Kidney (tissue), 22 donors: ENCODE data around the gene CCAR1. TPM values are rescaled to one million over a fixed set of nuclear protein-coding genes. Genes with fewer than 3 reads are reported as not detected.

Experiments used
- DNase-seq, 5 donors: peaks; one replicate each; pipeline ENCODE4 v3.0.0-alpha.2; 2013 to 2020
- FAIRE-seq: peaks from 2 replicates; lab custom pipeline; 2012; peaks lifted over from hg19 to GRCh38; lab: Jason Lieb, UNC
- H3K27ac ChIP-seq, 2 donors: one replicate each; pipeline ENCODE4 v1.7.0; 2013; ENCODE audit warnings: low read depth in 2 of 2, low read length in 2 of 2, inconsistent platforms in 1 of 2
- H3K27me3 ChIP-seq: one replicate; pipeline ENCODE4 v1.7.1; 2013; ENCODE audit warnings: low read length, inconsistent platforms; ENCODE audit not compliant: control insufficient read depth, insufficient read depth
- H3K36me3 ChIP-seq, 3 donors: one replicate each; pipeline versions ENCODE4 v1.7.0 to v1.7.1; 2013; ENCODE audit warnings: low read length in 3 of 3, control low read depth in 1 of 3, inconsistent platforms in 1 of 3; ENCODE audit not compliant: insufficient read depth in 3 of 3, control insufficient read depth in 2 of 3
- H3K4me1 ChIP-seq, 3 donors: one replicate each; pipeline versions ENCODE4 v1.7.0 to v1.7.1; 2013; ENCODE audit warnings: low read length in 3 of 3, inconsistent platforms in 1 of 3, low read depth in 1 of 3; ENCODE audit not compliant: control insufficient read depth in 2 of 3, insufficient read depth in 2 of 3
- H3K4me3 ChIP-seq, 3 donors: one replicate each; pipeline versions ENCODE4 v1.7.0 to v1.8.1; 2013; ENCODE audit warnings: low read length in 3 of 3, control low read depth in 1 of 3, inconsistent platforms in 1 of 3
- H3K9ac ChIP-seq, 3 donors: one replicate each; pipeline versions ENCODE4 v1.7.0 to v1.7.1; 2013; ENCODE audit warnings: low read length in 3 of 3, control low read depth in 1 of 3, inconsistent platforms in 1 of 3
- H3K9me3 ChIP-seq, 3 donors: one replicate each; pipeline versions ENCODE4 v1.7.0 to v1.7.1; 2013; ENCODE audit warnings: low read length in 3 of 3, control low read depth in 1 of 3, inconsistent platforms in 1 of 3; ENCODE audit not compliant: control insufficient read depth in 2 of 3, insufficient read depth in 1 of 3
- intact Hi-C: fragments of 100-400 bp; cut with DNase I; formaldehyde crosslinking; loops from one replicate; pipeline ENCODE4 v1.11.1; 2022
- long read RNA-seq, 10 donors: library from polyadenylated mRNA in 1 of 10; unstranded in 1 of 10; transcript quantifications; one replicate each; pipeline ENCODE4 v2.0.0 and lab custom pipeline, GENCODE V29; 2021 to 2026
- polyA plus RNA-seq: library from polyadenylated mRNA; stranded (reverse); fragments of 350-450 nt; fragmentation: Illumina TruSeq; extraction: RNeasy Lipid Tissue Mini Kit (QIAGEN cat#74804); gene quantifications from one replicate; pipeline ENCODE4 v1.2.3, GENCODE V29; 2014; ENCODE audit warnings: low read depth, low replicate concordance; ENCODE audit not compliant: insufficient read depth
- total RNA-seq: library from RNA; stranded (reverse); fragmentation: NEBNext Ultra II Directional; extraction: Animal tissue kit (Norgen Biotek cat#: 25700); gene quantifications from one replicate; pipeline ENCODE4 v1.2.1, GENCODE V29; 2021
- TF ChIP-seq, protein P1 (sequence below): IDR thresholded peaks from 3 replicates; pipeline ENCODE4 v1.5.1; 2012; ENCODE audit warnings: mild to moderate bottlenecking, moderate library complexity, borderline replicate concordance; ENCODE audit not compliant: insufficient read depth; ENCODE audit errors: extremely low read depth
- donor health status: control.
- donor health status: control.
- donor health status: control.
- donor health status: control.
- donor health status: control.
- donor health status: DM: yes; HTN: yes; CAD: no.
- donor health status: Normal renal cell carcinoma (clear cell type).

CCAR1 gene
- 54.4 TPM for total RNA-seq
- 45.2 TPM for polyA plus RNA-seq
- long read RNA-seq, donor 1, partial matches to known transcripts = 45 of 49 reads
- long read RNA-seq, donor 1, other reads (novel, unspliced or antisense) = 0 of 49 reads
- long read RNA-seq, donor 2, transcript CCAR1-210 (3 exons, 701 nt) = major isoform, 5 of 104 reads
- long read RNA-seq, donor 2, partial matches to known transcripts = 98 of 104 reads
- long read RNA-seq, donor 2, other reads (novel, unspliced or antisense) = 0 of 104 reads
- long read RNA-seq, donor 3, transcript CCAR1-210 (3 exons, 701 nt) = major isoform, 5 of 99 reads
- long read RNA-seq, donor 3, partial matches to known transcripts = 94 of 99 reads
- long read RNA-seq, donor 3, other reads (novel, unspliced or antisense) = 0 of 99 reads
- long read RNA-seq, donor 4, full-length matches to known transcripts = 3 of 20 reads
- long read RNA-seq, donor 4, partial matches to known transcripts = 17 of 20 reads
- long read RNA-seq, donor 4, other reads (novel, unspliced or antisense) = 0 of 20 reads
- long read RNA-seq, donor 5 = 0 reads
- long read RNA-seq, donor 6, transcript CCAR1-210 (3 exons, 701 nt) = major isoform, 6 of 43 reads
- long read RNA-seq, donor 6, partial matches to known transcripts = 37 of 43 reads
- long read RNA-seq, donor 6, other reads (novel, unspliced or antisense) = 0 of 43 reads
- long read RNA-seq, donor 7, partial matches to known transcripts = 18 of 32 reads
- long read RNA-seq, donor 7, other reads (novel, unspliced or antisense) = 13 of 32 reads
- long read RNA-seq, donor 8, partial matches to known transcripts = 33 of 34 reads
- long read RNA-seq, donor 8, other reads (novel, unspliced or antisense) = 0 of 34 reads
- long read RNA-seq, donor 9, partial matches to known transcripts = 21 of 24 reads
- long read RNA-seq, donor 9, other reads (novel, unspliced or antisense) = 0 of 24 reads
- long read RNA-seq, donor 10, transcript CCAR1-210 (3 exons, 701 nt) = major isoform, 5 of 77 reads
- long read RNA-seq, donor 10, partial matches to known transcripts = 72 of 77 reads
- long read RNA-seq, donor 10, other reads (novel, unspliced or antisense) = 0 of 77 reads

DNA sequence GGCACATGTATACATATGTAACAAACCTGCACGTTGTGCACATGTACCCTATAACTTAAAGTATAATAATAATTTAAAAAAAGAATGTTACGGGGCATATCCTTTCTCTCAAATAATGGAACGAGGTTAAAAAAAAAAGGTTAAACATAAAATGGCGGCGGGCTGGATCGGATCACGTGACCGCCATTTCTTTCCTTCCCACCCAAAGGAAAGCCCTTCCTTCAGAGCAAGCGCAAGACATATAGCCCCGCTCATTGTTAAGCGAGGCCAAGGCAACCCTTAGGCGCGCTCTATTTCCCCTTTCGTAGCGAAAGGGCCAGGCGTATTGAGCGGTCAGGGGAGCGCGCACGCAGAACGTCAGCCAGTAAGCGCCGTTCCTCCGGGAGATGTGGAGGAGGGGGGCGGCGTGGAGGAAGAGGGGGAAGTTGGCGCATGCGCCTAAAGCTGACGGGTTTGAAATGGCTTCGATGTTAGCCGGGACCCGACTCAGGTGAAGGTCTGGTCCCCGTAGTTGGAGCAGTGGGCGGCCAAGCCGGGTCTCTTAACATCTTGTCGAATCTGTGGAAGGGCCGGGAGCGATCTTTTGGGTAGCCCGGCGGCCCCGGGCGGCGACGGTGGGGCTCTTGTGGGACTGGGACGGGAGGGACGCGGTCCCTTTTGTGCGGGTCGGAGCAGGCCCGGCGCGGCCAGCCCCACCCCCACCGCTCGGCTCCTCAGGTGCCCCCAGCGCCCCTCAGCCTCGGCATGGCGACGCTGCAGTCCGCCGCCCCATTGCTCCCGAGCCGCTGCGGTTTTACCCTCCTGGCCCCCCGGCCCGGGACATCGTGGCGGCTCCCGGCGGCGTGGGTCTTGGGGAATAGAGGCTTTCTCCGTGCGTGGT is at the start of gene CCAR1:
TSS of gene CCAR1 (plus strand) at position 447 of the 880 bp plus-strand sequence. CDS start 1,266 bp downstream, outside the sequence.
- H3K27ac ChIP-seq = peak within 1 kb of the TSS; percentile 95 to 97
- H3K9me3 ChIP-seq = no peaks in the 10 kb centered on the region
- TF ChIP-seq, protein P1, sequence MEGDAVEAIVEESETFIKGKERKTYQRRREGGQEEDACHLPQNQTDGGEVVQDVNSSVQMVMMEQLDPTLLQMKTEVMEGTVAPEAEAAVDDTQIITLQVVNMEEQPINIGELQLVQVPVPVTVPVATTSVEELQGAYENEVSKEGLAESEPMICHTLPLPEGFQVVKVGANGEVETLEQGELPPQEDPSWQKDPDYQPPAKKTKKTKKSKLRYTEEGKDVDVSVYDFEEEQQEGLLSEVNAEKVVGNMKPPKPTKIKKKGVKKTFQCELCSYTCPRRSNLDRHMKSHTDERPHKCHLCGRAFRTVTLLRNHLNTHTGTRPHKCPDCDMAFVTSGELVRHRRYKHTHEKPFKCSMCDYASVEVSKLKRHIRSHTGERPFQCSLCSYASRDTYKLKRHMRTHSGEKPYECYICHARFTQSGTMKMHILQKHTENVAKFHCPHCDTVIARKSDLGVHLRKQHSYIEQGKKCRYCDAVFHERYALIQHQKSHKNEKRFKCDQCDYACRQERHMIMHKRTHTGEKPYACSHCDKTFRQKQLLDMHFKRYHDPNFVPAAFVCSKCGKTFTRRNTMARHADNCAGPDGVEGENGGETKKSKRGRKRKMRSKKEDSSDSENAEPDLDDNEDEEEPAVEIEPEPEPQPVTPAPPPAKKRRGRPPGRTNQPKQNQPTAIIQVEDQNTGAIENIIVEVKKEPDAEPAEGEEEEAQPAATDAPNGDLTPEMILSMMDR = no peak
- intact Hi-C loops = no loop called here
- peak; percentile 66 for FAIRE-seq
- H3K4me3 ChIP-seq = peak within 1 kb of the TSS; percentile 76 to 77 (median 77)
- peak; percentile 99 to 100 (median 99) for DNase-seq
- no peaks in the 10 kb centered on the region for H3K27me3 ChIP-seq
- peak within 1 kb of the TSS; percentile 58 to 87 (median 78) for H3K9ac ChIP-seq
- peaks cover 2 to 10% (median 4%) of the 10 kb centered on the region in 3 donors for H3K36me3 ChIP-seq
- H3K4me1 ChIP-seq = peaks cover 0 to 5% (median 2%) of the 10 kb centered on the region in 3 donors

GRCh38 chr10:68684413-68684812 is 36.6 kb upstream of the CCAR1 start:
- no peaks in the 10 kb centered on the region for H3K27me3 ChIP-seq
- TF ChIP-seq, protein P1 = no peak
- H3K27ac ChIP-seq = no peak overlapping the region
- FAIRE-seq = no peak
- intact Hi-C loops = no loop called here
- no peaks in the 10 kb centered on the region for H3K4me1 ChIP-seq
- peaks cover 0 to 9% (median 0%) of the 10 kb centered on the region in 3 donors for H3K36me3 ChIP-seq
- no peak overlapping the region for H3K4me3 ChIP-seq
- DNase-seq = no peak
- H3K9ac ChIP-seq = no peak overlapping the region
- H3K9me3 ChIP-seq = no peaks in the 10 kb centered on the region

DNA sequence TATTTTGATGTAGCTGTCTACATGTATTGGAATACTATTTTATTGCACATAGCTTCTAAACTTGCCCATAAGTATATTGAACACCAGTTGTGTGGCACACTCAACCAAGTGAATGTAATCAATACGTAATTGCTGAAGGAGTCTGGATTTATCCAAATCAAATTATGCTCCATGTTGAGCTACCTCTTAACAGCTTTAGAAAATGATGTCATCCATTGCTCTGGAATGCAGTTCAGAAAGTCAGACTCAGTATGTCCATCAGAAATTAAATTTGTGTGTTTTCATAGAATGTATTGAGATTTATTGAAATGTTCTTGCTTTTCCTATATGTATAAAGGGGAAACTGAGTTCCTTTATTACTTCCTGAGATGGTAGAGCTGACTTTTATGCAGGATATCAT is 25.0 kb upstream of the CCAR1 start:
- FAIRE-seq (no peak), DNase-seq (no peak)
- Histone ChIP-seq H3K36me3 (peaks cover 0 to 2% (median 1%) of the 10 kb centered on the region in 3 donors), H3K27ac (no peak overlapping the region), H3K4me3 (no peak overlapping the region), H3K9me3 (no peaks in the 10 kb centered on the region), H3K4me1 (no peaks in the 10 kb centered on the region), H3K9ac (no peak overlapping the region), H3K27me3 (no peaks in the 10 kb centered on the region)
- intact Hi-C loops = no loop called here
- TF ChIP-seq, protein P1 = no peak
